ENCODE measurements around the gene LARGE1. TPM values are rescaled to one million over a fixed set of nuclear protein-coding genes. Genes with fewer than 3 reads are reported as not detected.

The LARGE1 gene
- total RNA-seq, 1 donor from 2014 or later: 27.4 TPM

- Histone ChIP-seq H3K4me3 (peak overlapping the region; percentile 80), H3K27me3 (ENCODE audit: low read depth) (peaks cover 15% of the 10 kb centered on the region), H3K27ac (peak overlapping the region; percentile 65), H3K4me1 (peaks cover 41% of the 10 kb centered on the region), H3K36me3 (no peaks in the 10 kb centered on the region), H3K9me3 (no peaks in the 10 kb centered on the region)
- intact Hi-C loops (cut with DNase I): loop anchor here (10.0 kb wide), 1 partner anchor 185 kb away; no protein-coding TSS in a partner anchor
- peak; percentile 23 to 25 for ATAC-seq
- TF ChIP-seq CTCF (IDR thresholded peaks at IDR 0.05): no peak
- peak; percentile 64 for DNase-seq
Observed at GRCh38 chr22:33919391-33920196, 682 bp downstream of the LARGE1 start.

DNA sequence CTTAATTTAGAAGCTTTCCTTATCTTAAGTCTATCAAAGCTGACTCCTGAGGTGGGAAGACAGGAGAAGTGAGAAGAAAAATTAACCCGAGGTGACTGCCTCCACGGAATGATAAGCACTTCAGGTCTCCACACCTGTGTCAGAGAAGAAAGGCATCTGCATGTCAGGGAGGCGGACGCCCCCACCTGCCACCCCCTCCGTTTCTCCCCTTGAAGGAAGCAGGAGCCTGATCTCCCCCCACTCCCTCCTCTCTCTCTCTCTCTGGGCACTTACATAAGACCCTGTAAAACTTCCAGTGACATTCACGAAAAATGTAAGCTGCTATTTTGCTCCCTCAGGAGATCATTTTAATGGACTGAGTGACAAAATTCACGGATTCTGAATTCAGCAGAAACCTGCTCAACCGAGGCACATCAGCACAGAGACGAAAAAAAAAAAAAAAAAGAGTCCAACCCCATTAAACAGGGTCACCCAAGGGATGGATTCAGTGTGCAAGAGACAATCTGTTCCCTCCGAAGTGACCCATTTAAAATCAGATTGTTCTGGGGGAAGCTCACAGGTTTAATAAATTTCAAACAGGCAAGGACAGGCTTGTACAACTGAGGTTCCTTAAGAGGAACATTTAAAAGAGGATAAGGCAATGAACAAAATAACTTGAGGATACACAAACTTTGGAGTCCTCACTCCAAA, 1.5 kb downstream of the LARGE1 start:
- Histone ChIP-seq H3K27me3 (ENCODE audit: low read depth) (peaks cover 15% of the 10 kb centered on the region), H3K4me1 (peaks cover 39% of the 10 kb centered on the region), H3K4me3 (peak overlapping the region; percentile 80), H3K27ac (no peak overlapping the region), H3K9me3 (no peaks in the 10 kb centered on the region), H3K36me3 (no peaks in the 10 kb centered on the region)
- DNase-seq (no peak), ATAC-seq (no peak)
- intact Hi-C loops (cut with DNase I): no loop called here
- no peak for TF ChIP-seq CTCF (IDR thresholded peaks at IDR 0.05)

GRCh38 chr22:33917744-33918406, 2.4 kb downstream of the LARGE1 start:
- Histone ChIP-seq H3K27me3 (ENCODE audit: low read depth) (peaks cover 15% of the 10 kb centered on the region), H3K4me3 (no peak overlapping the region), H3K4me1 (peaks cover 30% of the 10 kb centered on the region), H3K9me3 (no peaks in the 10 kb centered on the region), H3K36me3 (no peaks in the 10 kb centered on the region), H3K27ac (no peak overlapping the region)
- intact Hi-C loops (cut with DNase I): no loop called here
- ATAC-seq: no peak
- peak; percentile 9 for TF ChIP-seq CTCF (IDR thresholded peaks at IDR 0.05)
- DNase-seq: no peak

DNA sequence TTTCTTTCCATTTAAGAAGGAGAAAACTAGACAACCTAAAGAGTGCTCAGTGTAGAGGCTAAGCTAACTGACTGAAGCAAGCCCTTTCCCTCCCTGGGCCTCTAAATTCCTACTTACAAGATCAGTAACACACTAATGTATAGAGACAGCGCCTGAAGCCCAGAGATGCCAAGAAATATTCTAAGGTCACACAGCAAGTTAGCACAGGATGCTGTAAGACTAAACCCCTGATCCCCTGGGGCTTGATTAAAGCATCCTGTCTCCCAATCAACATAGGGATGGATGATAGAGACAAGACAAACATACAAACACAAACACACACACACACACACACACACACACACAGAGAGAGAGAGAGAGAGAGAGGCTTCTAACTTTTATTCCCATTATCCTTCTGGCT, 5.6 kb downstream of the LARGE1 start:
- Histone ChIP-seq H3K9me3 (no peaks in the 10 kb centered on the region), H3K27me3 (ENCODE audit: low read depth) (peaks cover 5% of the 10 kb centered on the region), H3K4me3 (no peak overlapping the region), H3K36me3 (no peaks in the 10 kb centered on the region), H3K27ac (no peak overlapping the region), H3K4me1 (peaks cover 18% of the 10 kb centered on the region)
- DNase-seq (no peak), ATAC-seq (no peak)
- intact Hi-C loops (cut with DNase I): no loop called here
- TF ChIP-seq CTCF (IDR thresholded peaks at IDR 0.05): no peak

GRCh38 chr22:33914131-33914530, 6.1 kb downstream of the LARGE1 start:
- no peak overlapping the region for H3K4me3 ChIP-seq
- H3K27ac ChIP-seq: no peak overlapping the region
- no peaks in the 10 kb centered on the region for H3K9me3 ChIP-seq
- intact Hi-C loops (cut with DNase I): no loop called here
- no peaks in the 10 kb centered on the region for H3K27me3 ChIP-seq (ENCODE audit: low read depth)
- DNase-seq (no peak), ATAC-seq (no peak)
- peaks cover 14% of the 10 kb centered on the region for H3K4me1 ChIP-seq
- no peak for TF ChIP-seq CTCF (IDR thresholded peaks at IDR 0.05)
- no peaks in the 10 kb centered on the region for H3K36me3 ChIP-seq

All from lower lobe of right lung (tissue), 2 donors.